Measurements from ENCODE around the gene AQP2.

AQP2 gene

DNA sequence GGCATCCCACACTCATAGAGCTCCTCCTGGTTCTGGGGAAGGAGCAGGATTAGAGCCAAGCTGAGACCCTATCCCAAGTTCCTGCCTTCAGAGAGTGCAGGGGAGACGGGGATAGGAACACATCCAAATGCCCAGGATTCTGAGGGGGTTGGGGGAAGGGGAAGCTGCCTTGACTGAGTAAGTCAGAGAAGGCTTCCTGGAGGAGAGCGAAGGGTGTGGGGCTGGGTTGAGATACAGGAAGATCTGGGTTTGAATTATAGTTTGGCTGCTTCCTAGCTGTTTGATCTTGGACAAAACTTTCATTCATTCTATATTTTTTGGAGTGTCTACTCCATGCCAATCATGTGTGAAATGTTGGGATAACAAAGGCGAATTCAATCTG is 8.0 kb upstream of the AQP2 start:
- no peak for DNase-seq

DNA sequence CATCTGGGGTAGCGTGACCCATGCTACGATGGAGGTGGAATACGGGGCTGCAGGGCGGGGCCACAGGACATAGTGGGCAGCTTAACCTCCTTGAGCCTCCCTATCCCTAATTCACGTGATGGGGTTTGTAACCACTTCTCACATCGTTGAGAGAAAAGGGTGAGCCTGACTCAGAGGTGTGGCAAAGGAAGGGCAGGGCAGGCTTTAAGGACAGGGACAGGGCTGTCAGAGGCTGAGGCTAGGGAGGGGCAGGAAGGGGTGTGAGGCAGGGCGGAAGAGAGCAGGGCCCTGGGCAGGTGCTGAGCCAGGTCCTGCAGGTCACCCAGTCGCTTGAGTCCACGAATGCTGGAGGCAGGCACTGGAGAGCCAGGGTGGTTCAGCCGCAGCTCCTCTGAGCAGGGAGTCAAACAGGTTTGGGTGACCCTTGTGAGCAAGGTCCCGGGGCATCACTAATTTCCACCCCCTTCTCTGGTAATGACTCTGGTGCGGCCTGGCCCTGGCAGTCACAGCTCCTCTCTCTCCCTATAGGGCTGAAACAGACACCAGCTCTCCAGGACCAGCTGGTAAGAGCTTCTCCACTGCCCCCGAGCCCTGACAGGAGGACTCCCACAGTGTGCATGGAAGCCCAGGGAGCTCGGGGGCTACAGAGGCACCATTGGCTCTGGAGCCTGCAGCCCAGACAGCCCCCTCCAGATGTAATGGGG is 7.5 kb upstream of the AQP2 start:
- no peak for DNase-seq

DNA sequence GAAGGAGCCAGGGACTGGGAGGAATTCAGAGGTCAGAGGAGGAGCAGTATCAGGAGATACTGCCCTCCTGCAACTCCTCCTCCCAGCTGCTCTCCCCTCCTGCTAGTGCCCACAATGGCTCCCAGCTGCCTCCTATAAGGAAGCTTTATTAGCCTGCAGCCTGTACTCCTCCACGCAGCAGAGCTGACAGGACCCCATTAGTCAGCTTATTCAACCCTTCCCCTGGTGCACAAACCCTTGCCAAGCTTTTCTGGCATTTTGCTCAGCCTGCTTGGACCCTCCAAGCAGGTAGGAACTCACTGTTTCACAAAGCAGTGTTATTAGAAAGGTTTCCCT is 6.9 kb upstream of the AQP2 start:
- no peak for DNase-seq

- no peak for DNase-seq
These were observed 6.5 kb upstream of the AQP2 start for GRCh38 chr12:49944046-49944445.

GRCh38 chr12:49944718-49945117 is 5.8 kb upstream of the AQP2 start:
- DNase-seq = no peak

DNA sequence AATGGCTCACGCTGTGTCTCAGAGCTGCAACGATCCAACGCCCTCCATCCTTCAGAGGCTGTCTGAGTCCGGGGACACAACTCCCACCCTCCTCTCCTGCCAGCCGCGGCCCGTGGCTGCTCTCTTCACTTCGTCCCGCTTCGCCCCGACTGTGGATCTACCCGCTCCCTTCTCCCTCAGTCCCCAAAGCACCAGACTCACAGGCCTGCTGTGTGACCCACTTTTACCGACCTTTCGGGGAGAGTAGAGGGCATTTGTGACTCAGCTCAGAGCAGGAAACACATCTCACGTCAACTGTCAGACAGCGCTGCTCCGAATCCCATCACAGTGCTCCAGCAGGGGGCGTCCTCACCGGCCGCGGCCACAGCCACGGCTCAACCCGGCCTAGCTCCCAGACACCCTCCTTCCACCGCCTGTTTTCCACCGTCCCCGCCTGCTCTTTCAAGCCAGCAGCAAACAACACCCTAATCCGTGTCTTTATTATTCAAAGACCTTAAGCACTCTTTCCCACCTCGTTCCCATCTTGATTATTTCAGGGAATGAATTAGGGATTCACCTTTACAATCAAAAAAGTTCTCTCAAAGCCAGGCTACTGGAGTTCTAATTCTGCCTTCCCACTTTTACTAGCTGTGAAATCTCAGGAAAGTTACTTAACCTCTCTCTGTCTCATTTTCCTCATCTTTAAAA is 5.0 kb upstream of the AQP2 start:
- DNase-seq = peak; percentile 93

DNA sequence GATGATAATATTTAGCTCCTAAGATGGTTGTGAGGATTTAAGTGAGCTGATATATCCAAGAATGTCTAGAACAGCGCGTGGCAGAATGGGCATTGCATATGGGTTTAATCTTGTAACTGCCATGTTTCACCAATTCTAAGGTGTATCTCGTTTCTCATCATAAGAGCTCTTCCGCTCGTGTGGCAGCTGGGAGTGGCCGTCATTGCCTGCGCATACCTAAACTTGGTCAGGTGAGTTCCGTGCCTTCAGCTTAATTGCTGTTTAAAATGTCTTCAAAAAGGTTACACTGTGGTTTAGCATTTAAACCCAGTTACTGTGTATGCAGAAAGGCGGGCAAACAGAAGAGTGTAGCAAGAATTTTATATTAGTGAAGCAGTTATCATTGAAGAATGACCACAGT is 4.5 kb upstream of the AQP2 start:
- no peak for DNase-seq

DNA sequence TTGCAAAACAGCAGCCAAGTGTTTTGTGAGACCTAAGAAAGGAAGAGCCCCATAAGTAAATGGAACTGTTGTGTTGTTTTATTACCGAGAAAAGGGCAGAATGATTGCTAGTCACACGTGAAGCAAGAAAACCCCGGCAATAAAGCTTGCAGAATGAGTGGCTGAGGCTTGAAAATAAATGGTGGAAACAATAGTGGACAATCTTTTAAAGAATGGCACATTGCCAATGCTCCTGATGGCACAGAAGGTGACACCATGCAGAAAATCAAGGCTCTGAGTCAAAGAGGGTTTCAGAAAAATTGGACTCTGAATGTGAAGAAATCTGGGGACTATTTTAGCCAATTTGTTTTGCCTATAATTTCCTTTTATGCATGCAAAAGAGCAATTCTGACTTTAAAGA is 4.0 kb upstream of the AQP2 start:
- no peak for DNase-seq

- no peak for DNase-seq
These were observed 2.8 kb upstream of the AQP2 start for GRCh38 chr12:49947593-49948226.

DNA sequence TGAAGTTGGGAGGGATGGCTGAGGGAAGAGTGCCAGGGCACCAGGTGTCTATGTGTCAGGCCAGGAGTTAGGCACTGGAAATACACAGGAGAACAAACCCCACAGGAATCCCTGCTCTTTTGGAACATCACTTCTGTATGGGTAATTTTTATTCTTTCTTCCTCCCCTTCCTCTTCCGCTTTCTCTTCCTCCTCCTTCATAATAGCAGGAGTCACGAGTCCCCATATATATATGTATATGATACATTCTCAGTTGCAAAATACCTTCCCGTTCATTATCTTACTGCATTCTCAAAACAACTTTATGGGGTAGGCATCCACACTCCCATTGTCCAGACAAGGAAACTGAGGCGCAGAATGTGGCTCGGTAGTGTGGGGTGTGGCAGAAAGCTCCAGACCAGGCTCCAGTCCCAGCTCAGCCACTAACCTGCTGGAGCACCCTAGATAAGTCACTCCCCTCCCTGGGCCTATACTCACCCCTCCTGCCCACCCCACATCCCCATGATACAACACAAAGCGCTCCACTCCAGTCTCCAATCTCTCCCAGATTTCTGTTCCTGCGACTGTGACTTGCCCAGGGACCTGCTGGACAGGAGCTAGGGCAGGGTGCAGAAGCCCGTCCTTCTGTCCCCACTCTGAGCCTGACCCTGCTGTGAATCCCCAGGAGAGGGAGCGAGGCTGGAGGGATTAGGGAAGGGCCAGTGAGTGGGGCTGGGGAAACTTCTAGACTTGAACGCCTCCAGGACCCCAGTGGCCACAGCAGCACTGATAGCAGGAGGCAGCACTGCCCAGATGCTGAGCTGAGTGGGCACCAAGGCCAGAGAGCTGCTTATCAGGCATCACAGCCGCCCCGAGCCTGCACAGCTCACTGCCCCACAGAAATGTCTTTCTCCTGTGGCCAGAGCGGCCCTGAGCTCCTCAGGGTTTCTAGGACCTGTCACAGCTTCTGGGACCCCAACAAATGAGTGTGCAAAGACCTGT is 1.4 kb upstream of the AQP2 start:
- DNase-seq = no peak

GRCh38 chr12:49949866-49950265 is 671 bp upstream of the AQP2 start:
- DNase-seq = no peak

DNA sequence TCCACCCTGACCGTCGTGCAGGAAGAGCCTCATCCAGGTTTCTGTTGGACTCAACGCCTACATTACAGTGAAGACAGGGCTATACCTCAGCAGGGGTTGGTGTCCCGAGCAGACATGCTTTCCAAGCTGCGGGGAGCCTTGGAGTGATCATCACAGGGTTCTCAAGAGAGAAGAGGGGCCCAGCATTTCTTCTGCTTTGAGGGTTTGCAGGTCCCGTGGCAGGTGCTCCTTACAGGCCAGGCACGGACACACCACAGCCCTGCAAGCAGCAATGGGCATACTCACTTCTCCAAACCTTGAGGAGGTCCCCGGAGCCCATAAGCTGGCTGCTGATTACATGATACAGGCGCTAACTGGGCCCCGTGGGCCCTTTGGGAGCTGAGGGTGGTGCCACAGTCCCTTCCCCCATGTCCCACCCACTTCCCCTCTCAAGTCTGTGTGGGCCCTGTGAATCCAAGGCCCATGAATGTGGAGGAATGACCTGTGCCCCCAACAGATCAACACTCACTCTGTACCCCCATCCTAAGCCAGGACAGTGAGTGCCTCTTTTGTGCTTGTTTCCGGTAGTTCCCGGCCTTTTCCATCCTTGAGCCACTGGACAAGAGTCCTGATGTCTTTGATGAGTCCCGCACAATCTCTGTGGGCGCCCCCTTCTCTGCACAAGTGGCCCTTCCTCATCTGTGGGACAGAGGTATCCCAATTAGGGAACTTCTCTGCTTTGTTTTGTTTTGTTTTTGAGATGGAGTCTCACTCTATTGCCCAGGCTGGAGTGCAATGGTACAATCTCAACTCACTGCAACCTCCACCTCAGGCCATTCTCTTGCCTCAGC is 1.1 kb downstream of the AQP2 start:
- DNase-seq = no peak

DNA sequence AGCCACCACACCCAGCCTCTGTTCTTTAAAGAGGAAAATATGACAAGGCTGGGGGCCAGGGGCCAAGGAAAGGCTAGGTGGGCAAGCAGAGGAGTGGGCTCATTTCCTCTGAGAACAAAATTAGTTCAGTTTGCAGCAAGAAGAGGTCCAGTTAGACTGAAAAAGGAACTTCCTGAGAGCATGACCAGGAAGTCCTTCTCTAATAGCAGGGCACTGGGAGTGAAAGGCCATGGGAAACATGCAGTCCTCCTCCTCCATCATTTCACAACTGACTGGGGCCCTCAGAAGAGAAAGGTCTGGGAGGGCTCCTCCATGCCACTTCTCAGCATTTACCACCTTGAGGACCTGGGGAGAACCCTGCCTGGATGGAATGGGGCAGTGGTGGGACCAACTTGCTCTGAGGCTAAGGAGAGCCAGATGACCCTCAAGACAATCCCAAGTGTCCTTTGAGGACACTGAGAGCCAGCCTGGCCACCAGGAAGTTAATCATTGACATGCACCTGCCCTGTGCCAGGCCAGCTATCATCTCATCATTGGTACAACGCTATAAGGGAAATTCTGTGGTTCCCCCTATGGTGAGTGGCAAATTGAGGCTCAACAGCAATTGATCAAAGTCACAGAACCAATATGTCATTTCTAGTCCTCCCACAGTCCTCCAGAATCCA is 2.0 kb downstream of the AQP2 start:
- no peak for DNase-seq

GRCh38 chr12:49953151-49953550 is 2.6 kb downstream of the AQP2 start:
- DNase-seq = no peak

DNA sequence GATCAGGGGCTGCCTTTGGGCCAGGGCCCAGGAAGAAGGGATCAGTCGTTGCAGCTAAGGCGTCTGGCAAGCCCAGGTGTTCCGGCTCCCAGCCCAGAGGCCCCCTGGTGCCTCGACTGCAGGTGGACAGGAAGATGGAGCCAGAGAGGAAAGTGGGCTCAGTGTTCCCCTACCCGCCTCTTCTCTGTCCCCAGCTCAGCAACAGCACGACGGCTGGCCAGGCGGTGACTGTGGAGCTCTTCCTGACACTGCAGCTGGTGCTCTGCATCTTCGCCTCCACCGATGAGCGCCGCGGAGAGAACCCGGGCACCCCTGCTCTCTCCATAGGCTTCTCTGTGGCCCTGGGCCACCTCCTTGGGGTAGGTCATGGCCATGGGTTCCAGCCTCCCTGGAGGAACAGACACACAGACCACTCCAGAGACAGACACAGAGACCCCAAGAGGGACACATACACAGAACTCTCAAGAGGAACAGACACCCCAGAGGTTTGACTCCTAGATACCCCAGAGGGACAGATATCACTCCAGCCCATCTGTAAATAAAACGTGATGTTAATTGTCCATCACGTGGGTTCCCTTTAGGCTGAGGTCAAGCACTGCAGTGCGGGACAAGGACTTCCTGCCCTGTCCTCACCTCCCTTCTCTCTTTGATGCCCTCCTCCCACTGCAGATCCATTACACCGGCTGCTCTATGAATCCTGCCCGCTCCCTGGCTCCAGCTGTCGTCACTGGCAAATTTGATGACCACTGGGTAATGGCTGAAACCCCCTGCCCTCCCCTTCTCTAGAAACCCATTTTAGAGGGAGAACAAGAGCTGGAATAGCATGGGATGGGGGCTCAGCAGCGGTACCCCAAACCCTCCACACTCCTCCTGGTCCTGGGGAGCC is 3.7 kb downstream of the AQP2 start:
- no peak for DNase-seq

- no peak for DNase-seq
These were observed 4.6 kb downstream of the AQP2 start for GRCh38 chr12:49954863-49955830.

DNA sequence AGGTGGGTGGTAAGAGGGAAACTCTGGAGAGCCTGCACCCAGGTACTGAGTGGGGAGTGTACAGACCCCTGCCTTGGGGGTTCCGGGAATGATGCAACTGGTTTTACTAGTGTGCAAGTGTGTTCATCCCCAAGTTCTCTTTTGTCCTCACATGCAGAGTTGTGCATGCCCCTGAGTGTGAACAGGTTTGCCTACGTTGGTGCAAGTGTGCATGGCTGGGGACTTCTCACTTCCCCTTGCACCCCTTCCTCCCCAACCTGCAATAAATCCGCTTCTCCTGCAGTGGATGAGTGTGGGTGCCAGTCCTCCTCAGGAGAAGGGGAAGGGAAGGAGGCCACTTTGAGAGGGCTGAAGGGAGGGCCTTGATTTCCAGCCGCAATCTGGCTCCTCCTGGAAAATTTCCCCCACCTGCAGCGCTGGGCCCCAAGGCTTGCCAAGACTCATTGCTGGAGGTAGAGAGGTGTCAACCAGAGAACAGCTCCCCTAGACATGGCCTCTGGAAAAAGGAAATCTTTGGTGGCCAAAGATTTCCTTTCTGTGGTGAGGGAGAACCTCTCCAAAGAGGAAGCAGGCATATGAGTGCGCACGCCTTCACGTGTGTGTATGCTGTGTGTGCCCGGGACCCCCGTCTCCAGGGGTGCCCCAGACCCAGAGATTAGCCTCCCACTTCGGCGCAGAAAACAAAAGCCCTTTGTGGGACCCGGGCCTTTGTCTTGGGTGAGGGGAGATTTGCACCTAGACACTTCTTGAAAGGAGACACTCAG is 5.5 kb downstream of the AQP2 start:
- DNase-seq = no peak

DNA sequence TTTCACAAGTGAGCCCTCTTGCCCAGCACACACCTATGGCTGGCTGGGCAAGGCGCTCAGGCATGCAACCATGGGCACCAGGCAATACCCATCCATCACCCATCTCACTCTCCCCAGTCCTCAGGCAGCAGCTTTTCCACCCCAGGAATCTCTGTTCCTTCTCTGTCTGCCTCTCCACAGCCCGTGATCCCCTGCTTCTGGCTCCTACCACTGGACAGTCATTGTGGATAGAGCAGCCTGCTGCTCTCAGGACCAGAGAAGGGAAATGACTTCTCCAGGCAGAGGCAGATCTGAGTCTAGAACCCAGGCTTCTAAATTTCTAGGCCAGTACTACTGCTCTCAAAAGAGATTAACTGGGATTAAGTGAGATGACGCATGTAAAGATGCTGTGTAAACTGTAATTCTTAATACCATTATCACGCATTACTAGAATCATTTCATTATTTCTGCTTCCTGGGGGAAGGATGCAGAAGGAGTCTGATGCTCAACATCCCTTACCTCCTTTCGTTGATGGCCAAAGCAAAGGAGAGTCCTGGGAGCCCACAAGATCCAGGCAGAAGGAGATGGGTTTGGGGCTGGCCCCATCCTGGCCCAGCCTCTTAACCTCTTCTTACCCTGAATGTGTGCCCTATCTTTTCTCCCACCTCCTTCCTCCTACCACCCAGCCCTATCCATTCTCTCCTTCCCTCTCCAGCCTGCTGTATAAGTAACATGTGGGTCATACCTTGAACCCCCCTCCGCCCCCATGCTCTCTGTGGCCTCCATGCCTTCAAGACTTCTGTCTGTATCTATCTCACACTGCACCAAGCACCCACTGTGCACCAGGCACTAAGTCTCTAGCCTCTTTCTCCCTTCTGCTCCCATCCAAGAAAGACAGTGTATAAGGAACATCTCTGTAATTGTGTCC is 6.4 kb downstream of the AQP2 start:
- no peak for DNase-seq
